ENCODE data around the gene KCTD12. TPM values are rescaled to one million over a fixed set of nuclear protein-coding genes. Genes with fewer than 3 reads are reported as not detected.

The KCTD12 gene
- total RNA-seq, 4 donors from 2014 or later = 24.2 to 34.8 (median 27.6) TPM

DNA sequence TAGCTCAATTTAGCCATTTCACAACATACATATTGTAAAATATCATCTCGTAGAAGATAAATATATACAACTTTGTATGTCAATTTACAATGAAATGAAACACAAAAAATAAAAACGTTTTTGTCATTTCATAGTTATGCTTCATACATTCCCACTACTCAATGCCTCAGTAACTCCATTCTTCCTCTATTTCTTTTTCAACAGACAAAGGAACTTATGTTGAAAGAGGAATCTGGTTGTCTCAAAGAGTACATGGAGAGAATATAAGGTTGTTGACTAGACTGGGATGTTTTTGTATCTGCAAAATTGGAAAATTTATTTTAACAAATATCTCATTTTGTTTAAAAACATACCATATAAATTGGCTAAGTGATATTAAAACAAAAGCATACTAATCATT lies 12.8 kb downstream of the KCTD12 start:
- no peak overlapping the region for H3K27ac ChIP-seq
- H3K4me1 ChIP-seq = no peaks in the 10 kb centered on the region
- in situ Hi-C loops (cut with MboI; ENCODE audit: low pct_ligation_motif_present in 1 of 4, low pct_unique_long_range_greater_than_20kb in 1 of 4, low sequenced_read_pairs in 3 of 4) (no loop called here), intact Hi-C loops (cut with DNase I; ENCODE audit: low total_unique reads) (no loop called here)
- 57 to 61% methylated on average over 2 of the region's 2 CpGs for WGBS, 2 donors (ENCODE audit: low coverage in 1 of 2)
- TF ChIP-seq, protein P1, sequence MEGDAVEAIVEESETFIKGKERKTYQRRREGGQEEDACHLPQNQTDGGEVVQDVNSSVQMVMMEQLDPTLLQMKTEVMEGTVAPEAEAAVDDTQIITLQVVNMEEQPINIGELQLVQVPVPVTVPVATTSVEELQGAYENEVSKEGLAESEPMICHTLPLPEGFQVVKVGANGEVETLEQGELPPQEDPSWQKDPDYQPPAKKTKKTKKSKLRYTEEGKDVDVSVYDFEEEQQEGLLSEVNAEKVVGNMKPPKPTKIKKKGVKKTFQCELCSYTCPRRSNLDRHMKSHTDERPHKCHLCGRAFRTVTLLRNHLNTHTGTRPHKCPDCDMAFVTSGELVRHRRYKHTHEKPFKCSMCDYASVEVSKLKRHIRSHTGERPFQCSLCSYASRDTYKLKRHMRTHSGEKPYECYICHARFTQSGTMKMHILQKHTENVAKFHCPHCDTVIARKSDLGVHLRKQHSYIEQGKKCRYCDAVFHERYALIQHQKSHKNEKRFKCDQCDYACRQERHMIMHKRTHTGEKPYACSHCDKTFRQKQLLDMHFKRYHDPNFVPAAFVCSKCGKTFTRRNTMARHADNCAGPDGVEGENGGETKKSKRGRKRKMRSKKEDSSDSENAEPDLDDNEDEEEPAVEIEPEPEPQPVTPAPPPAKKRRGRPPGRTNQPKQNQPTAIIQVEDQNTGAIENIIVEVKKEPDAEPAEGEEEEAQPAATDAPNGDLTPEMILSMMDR (IDR thresholded peaks at IDR 0.05) = no peak
- TF ChIP-seq EP300 (IDR thresholded peaks at IDR 0.05; ENCODE audit: low read depth) = no peak
- TF ChIP-seq POLR2AphosphoS5 (IDR thresholded peaks at IDR 0.05) = no peak
- no peak for TF ChIP-seq POLR2A (IDR thresholded peaks at IDR 0.05)
- H3K9me3 ChIP-seq = no peaks in the 10 kb centered on the region
- H3K27me3 ChIP-seq = no peaks in the 10 kb centered on the region
- DNase-seq = no peak
- H3K4me3 ChIP-seq = no peak overlapping the region
- H3K36me3 ChIP-seq = no peaks in the 10 kb centered on the region

DNA sequence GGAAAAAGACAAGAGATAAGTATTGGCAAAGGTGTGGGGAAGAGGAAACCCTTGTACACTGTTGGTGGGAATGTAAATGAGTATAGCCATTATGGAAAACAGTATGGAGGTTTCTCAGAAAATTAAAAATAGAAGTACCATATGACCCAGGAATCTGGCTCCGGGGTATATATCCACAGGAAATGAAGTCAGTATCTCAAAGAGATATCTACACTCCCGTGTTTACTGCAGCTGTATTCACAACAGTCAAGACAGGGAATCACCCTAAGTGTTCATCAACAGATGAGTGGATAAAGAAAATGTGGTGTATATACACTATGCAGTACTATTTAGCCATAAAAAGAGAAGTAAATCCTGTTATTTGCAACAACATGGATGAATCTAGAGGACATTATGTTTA lies 13.5 kb downstream of the KCTD12 start:
- 58 to 63% methylated on average over 2 of the region's 2 CpGs for WGBS, 2 donors (ENCODE audit: low coverage in 1 of 2)
- Histone ChIP-seq H3K27me3 (no peaks in the 10 kb centered on the region), H3K4me1 (no peaks in the 10 kb centered on the region), H3K36me3 (no peaks in the 10 kb centered on the region), H3K9me3 (no peaks in the 10 kb centered on the region), H3K27ac (no peak overlapping the region), H3K4me3 (no peak overlapping the region)
- TF ChIP-seq EP300 (IDR thresholded peaks at IDR 0.05; ENCODE audit: low read depth) (no peak), POLR2AphosphoS5 (IDR thresholded peaks at IDR 0.05) (no peak), POLR2A (IDR thresholded peaks at IDR 0.05) (no peak)
- TF ChIP-seq, protein P1 (IDR thresholded peaks at IDR 0.05) = no peak
- intact Hi-C loops (cut with DNase I; ENCODE audit: low total_unique reads) = no loop called here
- no peak for DNase-seq
- in situ Hi-C loops (cut with MboI; ENCODE audit: low pct_ligation_motif_present in 1 of 4, low pct_unique_long_range_greater_than_20kb in 1 of 4, low sequenced_read_pairs in 3 of 4) = no loop called here

DNA sequence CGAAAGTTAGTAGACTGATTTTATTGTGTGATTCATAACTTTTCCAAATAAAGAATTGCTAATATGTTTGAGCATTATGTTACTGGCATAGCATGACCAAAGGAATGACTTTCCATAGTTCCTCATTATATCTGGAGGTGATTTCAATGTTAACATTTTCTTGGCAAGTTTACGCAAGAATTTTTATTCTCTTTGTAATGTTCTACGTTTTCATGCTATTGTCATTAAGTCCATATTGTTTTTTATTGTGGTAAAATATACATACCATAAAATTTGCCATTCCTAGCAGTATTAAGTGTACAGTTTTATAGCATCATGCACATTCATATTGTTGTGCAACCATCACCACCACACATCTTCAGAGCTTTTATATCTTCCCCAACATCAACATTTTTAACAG lies 14.8 kb downstream of the KCTD12 start:
- no peaks in the 10 kb centered on the region for H3K36me3 ChIP-seq
- no peak overlapping the region for H3K27ac ChIP-seq
- no peak for DNase-seq
- H3K4me1 ChIP-seq = no peaks in the 10 kb centered on the region
- H3K4me3 ChIP-seq = no peak overlapping the region
- 77 to 81% methylated on average over 3 of the region's 3 CpGs for WGBS, 2 donors (ENCODE audit: low coverage in 1 of 2)
- intact Hi-C loops (cut with DNase I; ENCODE audit: low total_unique reads) (no loop called here), in situ Hi-C loops (cut with MboI; ENCODE audit: low pct_ligation_motif_present in 1 of 4, low pct_unique_long_range_greater_than_20kb in 1 of 4, low sequenced_read_pairs in 3 of 4) (no loop called here)
- H3K9me3 ChIP-seq = no peaks in the 10 kb centered on the region
- TF ChIP-seq EP300 (IDR thresholded peaks at IDR 0.05; ENCODE audit: low read depth) (no peak), POLR2A (IDR thresholded peaks at IDR 0.05) (no peak), POLR2AphosphoS5 (IDR thresholded peaks at IDR 0.05) (no peak)
- TF ChIP-seq, protein P1 (IDR thresholded peaks at IDR 0.05) = no peak
- H3K27me3 ChIP-seq = no peaks in the 10 kb centered on the region

DNA sequence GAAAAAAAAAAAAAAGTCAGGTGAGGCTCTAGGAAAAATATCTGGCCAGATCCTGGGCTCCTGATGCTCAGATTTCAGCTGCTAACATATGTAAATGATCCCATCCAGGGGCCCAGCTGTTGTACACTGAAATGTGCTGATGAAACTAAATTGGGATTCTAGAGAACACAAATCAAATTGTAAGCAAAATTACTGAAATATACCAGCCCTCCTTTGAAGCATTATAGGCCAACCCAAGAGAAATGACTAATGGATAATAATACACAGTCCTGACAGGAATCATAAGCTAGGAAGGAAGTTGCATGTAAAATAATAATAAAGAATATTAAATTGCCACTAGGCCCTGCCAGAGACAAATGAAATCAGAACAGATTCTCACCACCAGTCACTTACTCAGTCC lies 17.8 kb downstream of the KCTD12 start:
- Histone ChIP-seq H3K4me1 (no peaks in the 10 kb centered on the region), H3K9me3 (no peaks in the 10 kb centered on the region), H3K36me3 (no peaks in the 10 kb centered on the region), H3K27me3 (no peaks in the 10 kb centered on the region), H3K27ac (no peak overlapping the region), H3K4me3 (no peak overlapping the region)
- TF ChIP-seq EP300 (IDR thresholded peaks at IDR 0.05; ENCODE audit: low read depth) = no peak
- DNase-seq = no peak
- in situ Hi-C loops (cut with MboI; ENCODE audit: low pct_ligation_motif_present in 1 of 4, low pct_unique_long_range_greater_than_20kb in 1 of 4, low sequenced_read_pairs in 3 of 4) (no loop called here), intact Hi-C loops (cut with DNase I; ENCODE audit: low total_unique reads) (no loop called here)

DNA sequence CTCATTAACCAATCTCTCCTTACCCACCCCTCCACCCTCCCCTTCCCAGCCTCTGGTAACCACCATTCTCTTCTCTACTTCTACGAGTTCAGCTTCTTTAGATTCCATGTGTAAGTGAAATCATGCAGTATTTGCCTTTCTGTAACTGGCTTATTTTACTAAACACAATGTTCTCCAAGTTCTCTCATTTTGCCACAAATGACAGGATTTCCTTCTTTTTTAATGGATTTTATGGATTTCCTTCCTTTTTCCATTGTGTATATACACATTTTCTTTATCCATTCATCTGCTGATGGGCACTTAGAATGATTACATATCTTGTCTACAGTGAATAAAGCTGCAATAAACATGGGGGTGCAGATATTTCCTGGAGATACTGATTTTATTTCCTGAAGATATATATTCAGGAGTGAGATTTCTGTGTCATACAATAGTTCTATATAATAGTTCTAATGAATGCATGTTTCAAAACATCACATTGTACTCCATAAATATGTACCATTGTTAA lies 20.2 kb downstream of the KCTD12 start:
- no peak overlapping the region for H3K27ac ChIP-seq
- H3K27me3 ChIP-seq = no peaks in the 10 kb centered on the region
- H3K4me3 ChIP-seq = no peak overlapping the region
- H3K9me3 ChIP-seq = no peaks in the 10 kb centered on the region
- in situ Hi-C loops (cut with MboI; ENCODE audit: low pct_ligation_motif_present in 1 of 4, low pct_unique_long_range_greater_than_20kb in 1 of 4, low sequenced_read_pairs in 3 of 4) = no loop called here
- TF ChIP-seq EP300 (IDR thresholded peaks at IDR 0.05; ENCODE audit: low read depth) (no peak), POLR2AphosphoS5 (IDR thresholded peaks at IDR 0.05) (no peak), POLR2A (IDR thresholded peaks at IDR 0.05) (no peak)
- TF ChIP-seq, protein P1 (IDR thresholded peaks at IDR 0.05) = no peak
- no peaks in the 10 kb centered on the region for H3K36me3 ChIP-seq
- intact Hi-C loops (cut with DNase I; ENCODE audit: low total_unique reads) = no loop called here
- H3K4me1 ChIP-seq = no peaks in the 10 kb centered on the region
- DNase-seq = no peak
- 71 to 75% methylated on average over 1 of the region's 1 CpG for WGBS, 2 donors (ENCODE audit: low coverage in 1 of 2)
